Measurements from ENCODE around the gene NEU2. TPM values are rescaled to one million over a fixed set of nuclear protein-coding genes. Genes with fewer than 3 reads are reported as not detected.

Gene NEU2
- total RNA-seq, 1 donor from 2014 or later, result not detected

DNA sequence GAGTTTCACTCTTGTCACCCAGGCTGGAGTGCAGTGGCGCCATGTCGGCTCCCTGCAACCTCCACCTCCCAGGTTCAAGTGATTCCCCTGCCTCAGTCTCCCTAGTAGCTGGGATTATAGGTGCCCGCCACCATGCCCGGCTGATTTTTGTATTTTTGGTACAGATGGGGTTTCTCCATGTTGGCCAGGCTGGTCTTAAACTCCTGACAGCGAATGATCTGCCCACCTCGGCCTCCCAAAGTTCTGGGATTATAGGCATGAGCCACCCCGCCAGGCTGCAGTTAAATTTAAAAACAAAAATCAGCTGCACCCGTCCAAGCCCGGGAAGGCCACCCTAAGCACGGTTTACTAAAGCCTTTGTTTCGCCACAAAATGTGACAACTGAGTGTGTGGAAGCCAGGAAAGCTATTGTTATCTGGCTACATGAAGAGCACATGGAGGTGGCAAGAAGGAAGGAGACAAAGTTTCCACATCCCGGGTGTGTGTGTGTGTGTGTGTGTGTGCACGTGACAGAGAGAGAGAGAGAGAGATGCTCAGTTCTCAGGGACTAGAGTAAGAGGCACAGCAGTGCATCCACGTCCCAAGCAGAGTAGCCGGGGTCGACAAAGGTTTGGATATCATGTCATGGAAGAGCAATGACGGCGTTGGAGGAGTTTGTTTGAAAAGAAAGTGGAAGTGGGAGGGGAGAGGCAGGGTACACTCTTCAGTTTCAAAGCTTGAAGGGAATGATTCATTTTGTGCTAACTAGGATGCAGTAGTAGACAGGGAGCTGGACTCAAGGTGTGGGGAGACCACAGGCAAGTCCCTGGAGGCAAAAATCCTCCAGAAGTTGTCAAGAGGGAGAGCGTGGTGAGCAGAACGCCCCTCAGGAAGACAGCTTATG lies 47.7 kb downstream of the NEU2 start:
- no peak for DNase-seq
- H3K36me3 ChIP-seq, result no peaks in the 10 kb centered on the region
- H3K4me3 ChIP-seq, result no peak overlapping the region
- no peaks in the 10 kb centered on the region for H3K9me3 ChIP-seq (replicated peaks)
- intact Hi-C loops (cut with micrococcal nuclease), result no loop called here
- H3K4me1 ChIP-seq, result peaks cover 45% of the 10 kb centered on the region
- H3K27me3 ChIP-seq (ENCODE audit: low read depth), result peaks cover 11% of the 10 kb centered on the region
- TF ChIP-seq, protein P1, sequence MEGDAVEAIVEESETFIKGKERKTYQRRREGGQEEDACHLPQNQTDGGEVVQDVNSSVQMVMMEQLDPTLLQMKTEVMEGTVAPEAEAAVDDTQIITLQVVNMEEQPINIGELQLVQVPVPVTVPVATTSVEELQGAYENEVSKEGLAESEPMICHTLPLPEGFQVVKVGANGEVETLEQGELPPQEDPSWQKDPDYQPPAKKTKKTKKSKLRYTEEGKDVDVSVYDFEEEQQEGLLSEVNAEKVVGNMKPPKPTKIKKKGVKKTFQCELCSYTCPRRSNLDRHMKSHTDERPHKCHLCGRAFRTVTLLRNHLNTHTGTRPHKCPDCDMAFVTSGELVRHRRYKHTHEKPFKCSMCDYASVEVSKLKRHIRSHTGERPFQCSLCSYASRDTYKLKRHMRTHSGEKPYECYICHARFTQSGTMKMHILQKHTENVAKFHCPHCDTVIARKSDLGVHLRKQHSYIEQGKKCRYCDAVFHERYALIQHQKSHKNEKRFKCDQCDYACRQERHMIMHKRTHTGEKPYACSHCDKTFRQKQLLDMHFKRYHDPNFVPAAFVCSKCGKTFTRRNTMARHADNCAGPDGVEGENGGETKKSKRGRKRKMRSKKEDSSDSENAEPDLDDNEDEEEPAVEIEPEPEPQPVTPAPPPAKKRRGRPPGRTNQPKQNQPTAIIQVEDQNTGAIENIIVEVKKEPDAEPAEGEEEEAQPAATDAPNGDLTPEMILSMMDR (IDR thresholded peaks at IDR 0.05; ENCODE audit: borderline replicate concordance), result no peak
- H3K27ac ChIP-seq (replicated peaks), result no peak overlapping the region

DNA sequence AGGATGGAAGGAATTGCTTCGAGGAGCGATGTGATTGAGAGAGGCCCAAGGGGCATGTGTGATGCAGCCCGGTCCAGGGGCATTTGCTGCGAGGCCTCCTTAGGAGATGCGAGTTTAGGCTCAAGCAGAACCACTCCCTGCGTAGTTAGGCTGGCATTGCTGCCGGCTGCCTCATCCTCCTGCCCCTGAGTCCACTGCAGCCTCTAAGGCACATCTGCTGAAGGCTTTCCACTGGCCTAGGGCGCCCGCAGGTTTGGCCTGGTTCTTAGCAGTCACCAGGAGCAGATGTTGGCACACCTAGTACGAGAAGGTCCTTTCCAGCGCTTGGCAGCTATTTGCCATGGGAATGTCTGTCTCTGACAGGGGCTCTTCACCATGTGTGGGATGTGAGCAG lies 48.4 kb downstream of the NEU2 start:
- Histone ChIP-seq H3K4me1 (peaks cover 45% of the 10 kb centered on the region), H3K27me3 (ENCODE audit: low read depth) (peaks cover 11% of the 10 kb centered on the region), H3K27ac (replicated peaks) (no peak overlapping the region), H3K36me3 (no peaks in the 10 kb centered on the region), H3K9me3 (replicated peaks) (no peaks in the 10 kb centered on the region), H3K4me3 (no peak overlapping the region)
- TF ChIP-seq, protein P1 (IDR thresholded peaks at IDR 0.05; ENCODE audit: borderline replicate concordance), result no peak
- intact Hi-C loops (cut with micrococcal nuclease), result no loop called here
- DNase-seq, result no peak

DNA sequence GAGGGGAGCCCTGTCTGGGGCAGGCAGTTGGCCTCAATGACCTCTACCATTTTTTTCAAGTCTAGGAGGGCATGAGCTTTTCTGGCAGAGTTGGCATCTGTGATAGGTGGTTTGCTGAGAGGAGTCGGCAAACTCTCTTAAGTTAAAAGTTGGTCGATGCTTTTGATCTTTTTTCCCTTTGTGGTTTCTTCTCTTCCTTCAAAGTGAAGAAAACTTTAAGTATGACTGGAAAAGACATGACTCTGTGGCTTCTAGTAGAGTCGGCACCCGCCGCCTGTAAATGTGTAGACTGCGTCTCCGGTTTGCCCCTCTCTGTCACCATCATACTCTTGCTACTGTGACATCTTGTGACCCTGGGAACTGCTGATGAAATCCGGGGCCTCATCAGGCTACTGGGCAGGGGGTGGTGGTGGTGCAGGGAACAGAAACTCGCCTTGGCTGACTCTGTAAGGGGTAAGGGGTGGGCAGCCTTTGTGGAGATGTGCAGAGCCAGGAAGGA lies 48.8 kb downstream of the NEU2 start:
- no peak for DNase-seq
- Histone ChIP-seq H3K36me3 (no peaks in the 10 kb centered on the region), H3K27me3 (ENCODE audit: low read depth) (peaks cover 11% of the 10 kb centered on the region), H3K4me1 (peaks cover 44% of the 10 kb centered on the region), H3K9me3 (replicated peaks) (no peaks in the 10 kb centered on the region), H3K4me3 (no peak overlapping the region), H3K27ac (replicated peaks) (no peak overlapping the region)
- TF ChIP-seq, protein P1 (IDR thresholded peaks at IDR 0.05; ENCODE audit: borderline replicate concordance), result no peak
- intact Hi-C loops (cut with micrococcal nuclease), result no loop called here

DNA sequence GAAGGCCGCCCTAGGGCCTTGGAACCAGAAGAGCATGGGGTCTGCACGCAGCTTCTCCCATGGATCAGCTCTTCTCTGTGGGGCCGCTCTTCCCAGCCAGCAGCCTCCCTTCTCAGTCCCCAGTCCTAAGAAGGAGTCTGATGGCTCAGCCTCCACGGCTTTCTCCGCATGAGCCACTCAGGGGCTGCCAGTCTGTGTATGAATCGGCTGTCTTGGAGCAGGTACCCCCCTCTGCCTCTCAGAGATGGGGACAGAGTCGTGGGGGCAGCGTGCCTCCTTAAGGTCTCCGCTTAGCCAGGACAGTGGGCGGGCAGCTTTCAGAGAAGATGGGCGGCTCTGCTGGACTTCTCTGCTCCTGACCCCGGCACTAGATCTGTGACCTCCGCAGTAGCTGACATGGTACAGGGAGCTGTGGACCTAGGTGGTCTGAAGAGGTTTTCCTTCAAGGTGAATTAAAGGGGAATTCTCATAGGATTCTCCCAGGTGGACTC lies 49.3 kb downstream of the NEU2 start:
- TF ChIP-seq, protein P1 (IDR thresholded peaks at IDR 0.05; ENCODE audit: borderline replicate concordance), result no peak
- H3K36me3 ChIP-seq, result no peaks in the 10 kb centered on the region
- intact Hi-C loops (cut with micrococcal nuclease), result no loop called here
- peak overlapping the region; percentile 90 for H3K27ac ChIP-seq (replicated peaks)
- no peaks in the 10 kb centered on the region for H3K9me3 ChIP-seq (replicated peaks)
- no peak for DNase-seq
- no peak overlapping the region for H3K4me3 ChIP-seq
- peaks cover 48% of the 10 kb centered on the region for H3K4me1 ChIP-seq
- H3K27me3 ChIP-seq (ENCODE audit: low read depth), result peaks cover 11% of the 10 kb centered on the region

DNA sequence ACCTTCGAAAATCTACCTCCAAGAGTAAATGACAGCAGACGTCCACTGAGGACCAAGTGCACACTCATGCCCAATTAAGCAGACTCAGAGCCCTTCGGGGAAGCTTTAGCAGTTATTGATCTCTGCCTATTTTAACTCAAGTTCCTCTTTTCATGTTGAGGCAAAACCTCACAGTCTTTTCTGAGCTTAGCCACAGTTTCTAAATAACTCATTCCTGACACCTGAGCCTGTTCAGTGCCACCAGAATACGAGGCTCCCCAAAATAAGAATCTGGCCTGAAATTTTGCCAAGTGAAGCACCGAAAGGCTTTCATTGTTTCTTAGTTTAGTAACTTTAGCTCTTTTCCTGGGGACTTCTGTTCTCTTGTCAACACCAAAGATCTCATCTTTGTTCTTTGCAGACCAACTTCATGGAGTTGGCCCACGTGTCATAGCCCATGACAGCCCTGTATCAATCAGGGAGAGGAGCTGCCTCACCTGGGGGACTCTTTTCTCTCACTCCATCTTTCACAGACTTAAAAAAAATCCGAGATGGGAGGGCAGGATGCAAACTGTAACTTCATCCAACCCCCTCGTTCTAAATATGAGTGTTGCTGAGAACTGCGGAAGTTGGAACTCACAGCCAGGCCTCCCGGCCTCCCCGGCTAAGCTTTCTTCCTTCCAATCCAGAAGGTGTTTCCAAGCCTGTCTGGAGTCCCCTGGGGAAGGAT lies 49.9 kb downstream of the NEU2 start:
- Histone ChIP-seq H3K4me3 (no peak overlapping the region), H3K27ac (replicated peaks) (peak overlapping the region; percentile 90)
- intact Hi-C loops (cut with micrococcal nuclease), result no loop called here

More for the DNA sequence above, 49.9 kb downstream of the NEU2 start:
- H3K4me1 ChIP-seq, result peaks cover 53% of the 10 kb centered on the region
- H3K36me3 ChIP-seq, result no peaks in the 10 kb centered on the region
- DNase-seq, result no peak
- TF ChIP-seq, protein P1 (IDR thresholded peaks at IDR 0.05; ENCODE audit: borderline replicate concordance), result no peak
- H3K27me3 ChIP-seq (ENCODE audit: low read depth), result peaks cover 11% of the 10 kb centered on the region
- H3K9me3 ChIP-seq (replicated peaks), result no peaks in the 10 kb centered on the region
